H1 (cell line): ENCODE results near the gene TWNK. TPM values are rescaled to one million over a fixed set of nuclear protein-coding genes. Genes with fewer than 3 reads are reported as not detected.

Experiments
- POLR2A ChIP-seq, 2 experiments: IDR thresholded peaks; 1 replicate in 1 of 2; 2 replicates in 1 of 2; pipeline ENCODE4 v1.6.1; 2011; ENCODE audit warnings: low read depth in 2 of 2, low read length in 2 of 2, mild to moderate bottlenecking in 2 of 2; ENCODE audit errors: control extremely low read depth in 1 of 2
- polyA plus RNA-seq, 7 experiments: library from polyadenylated mRNA; depleted of rRNA in 3 of 7; stranded (reverse) in 5 of 7; unstranded in 2 of 7; fragments of >200 nt in 5 of 7; fragments of 200-250 nt in 2 of 7; gene quantifications; 1 replicate in 5 of 7; 2 replicates in 1 of 7; 4 replicates in 1 of 7; pipeline versions ENCODE4 v1.2.1 to v1.2.3, GENCODE V29; 2011 to 2013; ENCODE audit warnings: missing spikeins in 2 of 7, mixed read lengths in 2 of 7
- total RNA-seq: library from RNA; stranded (reverse); fragmentation: NEBNext Ultra II Directional; extraction: Animal tissue kit (Norgen Biotek cat#: 25700); gene quantifications from 2 replicates; pipeline ENCODE4 v1.2.1, GENCODE V29; 2021

TWNK gene
- total and polyA plus RNA-seq, 2 of the 8 experiments (the other 6 are each of a cell fraction or from before 2014, with no cell fraction given) = 15.4 to 32.5 TPM

GRCh38 chr10:100968062-100968736, 19.1 kb upstream of the TWNK start (continued):
- no peak for TF ChIP-seq POLR2A (IDR thresholded peaks at IDR 0.05; ENCODE audit: control extremely low read depth in 1 of 2, low read depth in 2 of 2, low read length in 2 of 2)
- TF ChIP-seq, all 59 proteins: peak for 0
